Measurements from ENCODE around the gene PTPRT. TPM values are rescaled to one million over a fixed set of nuclear protein-coding genes. Genes with fewer than 3 reads are reported as not detected.

The PTPRT gene
- total and polyA plus RNA-seq, 2 of the 4 experiments (the other 2 are of a cell fraction), result not detected

DNA sequence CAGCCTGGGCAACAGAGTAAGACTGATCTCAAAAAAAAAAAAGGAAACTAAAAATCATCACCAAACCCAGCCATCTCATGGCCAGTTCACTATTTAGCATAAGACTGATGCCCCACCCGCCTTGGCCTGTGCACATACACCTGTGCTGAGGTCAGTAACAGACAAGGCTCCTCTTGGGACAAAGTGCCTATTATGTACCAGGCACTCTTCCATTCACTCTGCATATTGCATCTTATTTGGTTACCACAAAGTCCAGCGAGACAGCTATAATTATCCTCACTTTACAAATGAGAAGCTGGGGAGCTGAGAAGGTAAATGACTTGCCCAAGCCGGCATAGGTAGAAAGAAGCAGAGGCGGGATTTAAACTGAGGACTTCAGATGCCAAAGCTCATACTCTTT, 3.8 kb downstream of the PTPRT start:
- POLR2A ChIA-PET (ENCODE audit: unreplicated experiment), result no interaction called here
- Histone ChIP-seq H3K14ac (replicated peaks; ENCODE audit: low read depth, low read length) (no peak overlapping the region), H2AK9ac (replicated peaks; ENCODE audit: low read depth, low read length, poor library complexity) (no peak overlapping the region), H2BK120ac (ENCODE audit: low read depth, low read length) (no peak overlapping the region), H3K27ac (ENCODE audit: insufficient read depth, low read length) (no peak overlapping the region), H3K9me1 (ENCODE audit: insufficient read depth, low read length) (no peaks in the 10 kb centered on the region), H3K18ac (ENCODE audit: low read depth, low read length) (no peak overlapping the region), H4K8ac (ENCODE audit: low read depth in 2 of 2, low read length in 2 of 2) (no peak overlapping the region), H3K4me2 (ENCODE audit: low read depth, low read length) (no peak overlapping the region), H2BK15ac (ENCODE audit: low read depth, low read length) (no peak overlapping the region), H3K36me3 (ENCODE audit: control insufficient read depth, insufficient read depth, low read length) (no peaks in the 10 kb centered on the region), H3K9ac (ENCODE audit: low read depth, low read length) (no peak overlapping the region), H3K4me3 (ENCODE audit: insufficient read depth, low read depth, low read length) (no peak overlapping the region), H3K9me3 (ENCODE audit: control insufficient read depth, insufficient read depth, low read length) (no peaks in the 10 kb centered on the region), H4K91ac (ENCODE audit: insufficient read depth, low read depth, low read length) (no peak overlapping the region), H4K20me1 (ENCODE audit: insufficient read depth, low read length) (no peaks in the 10 kb centered on the region), H3K4me1 (ENCODE audit: control insufficient read depth, insufficient read depth, low read length) (no peaks in the 10 kb centered on the region), H3K79me1 (ENCODE audit: low read depth in 1 of 2, low read length in 2 of 2) (no peaks in the 10 kb centered on the region), H2BK5ac (ENCODE audit: low read depth, low read length, poor library complexity, severe bottlenecking) (no peak overlapping the region), H2AFZ (replicated peaks; ENCODE audit: low read length, poor library complexity) (no peak overlapping the region), H2AK5ac (ENCODE audit: low read depth, low read length) (no peak overlapping the region), H3K23ac (ENCODE audit: low read depth, low read length) (no peak overlapping the region), H2BK20ac (ENCODE audit: low read depth, low read length) (no peak overlapping the region), H3K4ac (ENCODE audit: low read depth, low read length) (no peak overlapping the region), H3K27me3 (ENCODE audit: control insufficient read depth, insufficient read depth, low read length) (peaks cover 18% of the 10 kb centered on the region), H3K56ac (ENCODE audit: extremely low read depth, insufficient read depth, low read length) (no peak overlapping the region), H4K5ac (ENCODE audit: low read depth, low read length) (no peak overlapping the region)
- ATAC-seq (ENCODE audit: low read depth) (no peak), DNase-seq (no peak)
- in situ Hi-C loops (cut with MboI; ENCODE audit: low sequenced_read_pairs) (no loop called here), intact Hi-C loops (cut with micrococcal nuclease) (loop anchor here (5.0 kb wide), 1 partner anchor 221 kb away; no protein-coding TSS in a partner anchor), dilution Hi-C loops (cut with HindIII; ENCODE audit: low sequenced_read_pairs, unreplicated experiment) (no loop called here)
- BruUV-seq (replicated peaks), result no TSS peak
- CTCF ChIA-PET, result no interaction called here
- TF ChIP-seq POLR2A (IDR thresholded peaks at IDR 0.05; ENCODE audit: low read depth, low read length), result no peak
- TF ChIP-seq RCOR1 (IDR thresholded peaks at IDR 0.05; ENCODE audit: insufficient replicate concordance, low read length), result no peak
- no peak for TF ChIP-seq MAZ (IDR thresholded peaks at IDR 0.05; ENCODE audit: borderline replicate concordance, low read depth, low read length)
- no peak for TF ChIP-seq SMC3 (IDR thresholded peaks at IDR 0.05; ENCODE audit: low read depth, low read length)
- TF ChIP-seq, protein P1, sequence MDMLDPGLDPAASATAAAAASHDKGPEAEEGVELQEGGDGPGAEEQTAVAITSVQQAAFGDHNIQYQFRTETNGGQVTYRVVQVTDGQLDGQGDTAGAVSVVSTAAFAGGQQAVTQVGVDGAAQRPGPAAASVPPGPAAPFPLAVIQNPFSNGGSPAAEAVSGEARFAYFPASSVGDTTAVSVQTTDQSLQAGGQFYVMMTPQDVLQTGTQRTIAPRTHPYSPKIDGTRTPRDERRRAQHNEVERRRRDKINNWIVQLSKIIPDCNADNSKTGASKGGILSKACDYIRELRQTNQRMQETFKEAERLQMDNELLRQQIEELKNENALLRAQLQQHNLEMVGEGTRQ (IDR thresholded peaks at IDR 0.05; ENCODE audit: low read depth, low read length), result no peak
- no peak for TF ChIP-seq NFE2L2 (IDR thresholded peaks at IDR 0.05; ENCODE audit: low read depth, low read length)
- TF ChIP-seq BHLHE40 (IDR thresholded peaks at IDR 0.05; ENCODE audit: low read depth, low read length), result no peak
- no peak for TF ChIP-seq CEBPB (IDR thresholded peaks at IDR 0.05; ENCODE audit: low read depth, low read length)
- TF ChIP-seq CHD1 (IDR thresholded peaks at IDR 0.05; ENCODE audit: low read depth, low read length), result no peak
- TF ChIP-seq RFX5 (IDR thresholded peaks at IDR 0.05; ENCODE audit: low read depth, low read length), result no peak
- TF ChIP-seq FOS (IDR thresholded peaks at IDR 0.05; ENCODE audit: low read depth, low read length), result no peak
- TF ChIP-seq CTCF (conservative IDR thresholded peaks at IDR 0.05; ENCODE audit: low read depth, low read length), result no peak
- TF ChIP-seq, protein P2, sequence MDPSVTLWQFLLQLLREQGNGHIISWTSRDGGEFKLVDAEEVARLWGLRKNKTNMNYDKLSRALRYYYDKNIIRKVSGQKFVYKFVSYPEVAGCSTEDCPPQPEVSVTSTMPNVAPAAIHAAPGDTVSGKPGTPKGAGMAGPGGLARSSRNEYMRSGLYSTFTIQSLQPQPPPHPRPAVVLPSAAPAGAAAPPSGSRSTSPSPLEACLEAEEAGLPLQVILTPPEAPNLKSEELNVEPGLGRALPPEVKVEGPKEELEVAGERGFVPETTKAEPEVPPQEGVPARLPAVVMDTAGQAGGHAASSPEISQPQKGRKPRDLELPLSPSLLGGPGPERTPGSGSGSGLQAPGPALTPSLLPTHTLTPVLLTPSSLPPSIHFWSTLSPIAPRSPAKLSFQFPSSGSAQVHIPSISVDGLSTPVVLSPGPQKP (IDR thresholded peaks at IDR 0.05; ENCODE audit: borderline replicate concordance, low read depth, low read length), result no peak
- WGBS, 2 experiments (ENCODE audit: extremely low coverage in 2 of 2, insufficient read length in 1 of 2), result no CpG with 5 or more reads among the region's 4 CpGs

Measured in IMR-90 (cell line).